Activated CD8-positive, alpha-beta T cell treated with anti-CD3 and anti-CD28 coated beads for 36 hours (primary cell): ENCODE results near the gene CHI3L1. TPM values are rescaled to one million over a fixed set of nuclear protein-coding genes. Genes with fewer than 3 reads are reported as not detected.

ENCODE experiments used
- ATAC-seq: fragments of 200-7000 bp; cut with Tn5 transposase; one replicate; pipeline ENCODE4 v1.10.0; 2021; ENCODE audit warnings: mild to moderate bottlenecking, moderate library complexity
- CTCF ChIA-PET: fragments of 350-600 bp; sonication (Branson Sonifier 250); formaldehyde crosslinking; loops from one replicate; lab custom pipeline; 2021; ENCODE audit warnings: antibody characterized with exemption; lab: Charles Lee
- POLR2A ChIA-PET: fragments of 350-600 bp; sonication (Branson Sonifier 250); formaldehyde crosslinking; loops from one replicate; lab custom pipeline; 2021; ENCODE audit warnings: antibody characterized with exemption; lab: Charles Lee
- DNase-seq: peaks from one replicate; pipeline ENCODE4 v3.0.0-alpha.2; 2020
- H3K27ac Mint-ChIP-seq: one replicate; pipeline ENCODE4 v1.8.0; 2021; ENCODE audit warnings: mild to moderate bottlenecking, mixed read lengths
- H3K27me3 Mint-ChIP-seq: one replicate; pipeline ENCODE4 v1.8.0; 2021; ENCODE audit warnings: mixed read lengths
- H3K36me3 Mint-ChIP-seq: one replicate; pipeline ENCODE4 v1.8.0; 2021; ENCODE audit warnings: low read depth, mixed read lengths
- H3K4me1 Mint-ChIP-seq: one replicate; pipeline ENCODE4 v1.8.0; 2021; ENCODE audit warnings: low read depth, mixed read lengths
- H3K4me3 Mint-ChIP-seq: one replicate; pipeline ENCODE4 v1.8.0; 2021; ENCODE audit warnings: mild to moderate bottlenecking, moderate library complexity, mixed read lengths
- H3K9me3 Mint-ChIP-seq: one replicate; pipeline ENCODE4 v1.8.0; 2021; ENCODE audit warnings: mixed read lengths
- CTCF ChIP-seq: fragments of 200-600 bp; IDR thresholded peaks from one replicate; pipeline ENCODE4 v1.8.0; 2022; ENCODE audit warnings: antibody characterized with exemption, mild to moderate bottlenecking
- intact Hi-C: fragments of 100-400 bp; cut with micrococcal nuclease; formaldehyde crosslinking; loops from one replicate; pipeline ENCODE4 v1.10.0; 2022
- total RNA-seq, 2 experiments: library from RNA; stranded (reverse); gene quantifications; one replicate each; pipeline ENCODE4 v1.2.3, GENCODE V29; 2021

CHI3L1 gene
- total RNA-seq, 2 experiments from 2014 or later: not detected

DNA sequence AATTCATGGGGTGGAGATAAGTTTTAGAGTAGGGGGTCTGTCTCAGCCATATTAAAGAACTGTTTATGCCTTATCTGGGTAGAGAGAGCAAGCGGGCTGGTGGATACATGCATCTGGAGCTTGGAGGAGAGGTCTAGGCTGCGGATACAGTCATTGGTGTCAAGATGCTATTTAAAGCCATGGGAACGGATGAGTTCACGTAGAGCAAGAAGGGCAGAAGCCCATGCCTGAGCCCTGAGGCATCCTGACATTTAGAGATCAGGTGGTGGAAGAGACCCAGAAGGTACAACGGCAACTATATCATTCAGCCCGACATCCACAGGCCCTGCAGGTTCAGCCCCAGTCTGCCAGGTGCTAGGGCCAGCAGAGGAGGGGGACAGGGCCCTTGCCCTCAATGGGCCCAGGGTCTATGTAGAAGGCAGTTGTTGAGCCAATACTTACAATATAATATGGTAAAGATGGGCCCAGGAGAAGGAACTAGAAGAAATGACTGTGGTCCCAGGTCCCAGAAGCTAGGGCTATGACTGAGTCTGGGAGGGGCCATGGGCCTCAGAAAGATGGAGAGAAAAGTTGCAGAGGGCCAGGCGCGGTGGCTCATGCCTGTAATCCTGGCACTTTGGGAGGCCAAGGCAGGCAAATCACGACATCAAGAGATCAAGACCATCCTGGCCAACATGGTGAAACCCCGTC lies 15.2 kb upstream of the CHI3L1 start:
- no peak overlapping the region for H3K4me3 Mint-ChIP-seq
- intact Hi-C loops: no loop called here
- H3K27me3 Mint-ChIP-seq: no peaks in the 10 kb centered on the region
- no peak for TF ChIP-seq CTCF
- ChIA-PET CTCF (interaction anchor here (1.4 to 3.5 kb wide), 2 partner anchors 15 to 83 kb away, joined by 3 to 23 read pairs; no protein-coding TSS in a partner anchor), POLR2A (no interaction called here)
- DNase-seq: no peak
- H3K4me1 Mint-ChIP-seq: no peaks in the 10 kb centered on the region
- ATAC-seq: no peak
- no peaks in the 10 kb centered on the region for H3K9me3 Mint-ChIP-seq
- H3K36me3 Mint-ChIP-seq: no peaks in the 10 kb centered on the region
- no peak overlapping the region for H3K27ac Mint-ChIP-seq

DNA sequence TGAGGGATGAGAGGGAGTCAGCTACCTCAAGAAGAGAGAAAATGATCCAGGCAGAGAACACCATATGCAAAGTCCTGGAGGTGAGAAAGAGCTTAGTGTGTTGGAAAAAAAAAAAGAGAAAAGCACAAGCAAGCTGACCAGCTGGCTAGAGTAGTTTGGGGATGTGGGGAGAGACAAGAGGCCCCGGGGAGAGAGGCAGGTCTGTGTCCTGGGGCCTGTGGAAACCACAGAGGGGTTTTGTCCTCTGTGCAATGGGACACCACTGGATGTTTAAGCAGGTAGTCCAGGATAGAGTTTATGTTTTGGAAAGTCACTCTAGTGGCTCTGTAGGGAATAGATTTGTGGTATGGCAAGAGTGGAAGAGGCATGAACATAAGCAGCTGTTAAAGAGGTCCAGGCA lies 14.4 kb upstream of the CHI3L1 start:
- Mint-ChIP-seq H3K9me3 (no peaks in the 10 kb centered on the region), H3K27me3 (no peaks in the 10 kb centered on the region), H3K4me1 (no peaks in the 10 kb centered on the region), H3K36me3 (no peaks in the 10 kb centered on the region), H3K4me3 (no peak overlapping the region), H3K27ac (no peak overlapping the region)
- ATAC-seq (no peak), DNase-seq (no peak)
- POLR2A ChIA-PET: no interaction called here
- TF ChIP-seq CTCF: no peak
- intact Hi-C loops: no loop called here
- CTCF ChIA-PET: interaction anchor here (1.3 to 3.5 kb wide), 2 partner anchors 16 to 28 kb away, joined by 3 to 23 read pairs; no protein-coding TSS in a partner anchor

DNA sequence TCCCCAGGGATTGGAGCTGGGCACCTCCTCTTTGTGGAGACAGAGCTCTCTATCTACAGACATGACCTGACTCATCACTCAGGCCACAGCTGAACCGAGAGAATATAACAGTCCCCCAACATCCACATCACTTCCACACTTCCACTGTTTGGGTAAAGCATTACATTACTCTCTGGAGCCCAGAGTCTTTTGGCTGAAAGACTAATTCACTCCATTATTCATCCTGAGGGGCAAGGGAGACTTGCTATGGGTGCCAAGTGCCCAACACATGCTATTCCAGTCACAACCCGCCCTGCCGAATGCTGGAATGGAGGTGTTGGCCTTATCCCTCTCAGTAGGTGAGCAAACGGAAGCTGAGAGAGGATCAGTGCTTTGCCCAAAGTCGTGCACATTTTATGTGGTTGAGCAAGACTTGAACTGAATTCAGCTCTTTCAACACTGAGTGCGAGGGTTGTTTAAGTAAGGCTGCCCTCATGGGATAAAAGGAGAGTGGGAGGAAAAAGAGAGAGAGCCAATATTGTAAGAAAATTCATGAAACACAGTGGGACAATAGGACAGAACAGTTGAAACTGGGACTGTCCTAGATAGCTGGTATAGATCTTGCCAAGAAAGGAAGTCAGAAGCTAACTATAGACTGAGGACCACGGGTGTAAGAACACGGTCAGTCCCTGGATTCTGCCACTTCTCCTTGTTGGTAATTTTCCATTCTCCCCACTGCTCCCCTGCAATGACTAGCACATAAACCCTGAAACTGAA lies 13.5 kb upstream of the CHI3L1 start:
- ATAC-seq (no peak), DNase-seq (no peak)
- Mint-ChIP-seq H3K4me1 (no peaks in the 10 kb centered on the region), H3K9me3 (no peaks in the 10 kb centered on the region), H3K27me3 (no peaks in the 10 kb centered on the region), H3K27ac (no peak overlapping the region), H3K36me3 (no peaks in the 10 kb centered on the region), H3K4me3 (no peak overlapping the region)
- no peak for TF ChIP-seq CTCF
- CTCF ChIA-PET: interaction anchor here (0.6 to 2.4 kb wide), 6 partner anchors 12 to 160 kb away, joined by 3 to 7 read pairs (median 4); no protein-coding TSS in a partner anchor
- POLR2A ChIA-PET: no interaction called here
- intact Hi-C loops: no loop called here

DNA sequence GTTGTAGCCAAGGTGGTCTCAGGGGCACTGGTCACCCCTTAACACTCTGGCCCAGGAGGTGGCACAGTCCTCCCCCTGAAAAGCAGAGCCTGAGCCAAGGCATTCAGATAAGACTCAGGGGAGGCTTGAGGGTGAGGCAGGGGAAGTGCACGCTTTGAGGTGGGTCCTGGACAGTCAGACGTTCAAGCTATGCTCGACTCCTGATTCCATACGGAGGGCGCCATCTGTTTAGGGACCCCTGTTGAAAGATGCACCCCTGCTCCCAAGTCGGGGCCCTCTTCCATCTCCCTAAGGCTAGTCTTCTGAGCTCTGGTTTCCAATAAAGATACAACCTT lies 12.9 kb upstream of the CHI3L1 start:
- no peak overlapping the region for H3K27ac Mint-ChIP-seq
- TF ChIP-seq CTCF: no peak
- H3K4me3 Mint-ChIP-seq: no peak overlapping the region
- intact Hi-C loops: no loop called here
- H3K27me3 Mint-ChIP-seq: no peaks in the 10 kb centered on the region
- ATAC-seq (no peak), DNase-seq (no peak)
- H3K4me1 Mint-ChIP-seq: no peaks in the 10 kb centered on the region
- CTCF ChIA-PET: interaction anchor here (0.6 to 2.4 kb wide), 5 partner anchors 13 to 160 kb away, joined by 3 to 7 read pairs (median 5); no protein-coding TSS in a partner anchor
- no peaks in the 10 kb centered on the region for H3K36me3 Mint-ChIP-seq
- H3K9me3 Mint-ChIP-seq: no peaks in the 10 kb centered on the region
- POLR2A ChIA-PET: no interaction called here

DNA sequence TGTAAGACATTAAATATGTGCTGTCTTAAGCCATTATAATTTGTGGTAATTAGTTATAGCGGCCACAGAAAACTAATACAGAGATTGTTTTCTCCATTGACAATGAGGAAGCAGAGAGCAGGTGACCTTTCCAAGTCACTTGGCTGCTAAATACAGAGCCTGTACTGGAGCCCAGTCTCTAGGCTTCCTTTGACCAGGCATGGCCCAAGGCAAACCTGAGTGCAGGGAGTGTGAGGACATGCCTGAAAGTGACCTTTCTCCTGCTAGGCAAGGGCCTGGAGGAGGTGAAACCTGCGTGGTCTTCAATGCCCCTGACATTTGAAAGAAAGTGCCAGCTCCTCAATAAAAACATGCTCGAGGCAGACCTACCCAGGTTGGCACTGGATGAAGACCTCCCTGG lies 12.5 kb upstream of the CHI3L1 start:
- H3K4me3 Mint-ChIP-seq: no peak overlapping the region
- no peak for TF ChIP-seq CTCF
- no peak for DNase-seq
- no peaks in the 10 kb centered on the region for H3K36me3 Mint-ChIP-seq
- ChIA-PET CTCF (interaction anchor here (0.6 to 2.4 kb wide), 4 partner anchors 13 to 159 kb away, joined by 3 to 7 read pairs (median 4); no protein-coding TSS in a partner anchor), POLR2A (interaction anchor here (1.1 kb wide), 1 partner anchor 17 kb away, joined by 5 read pairs; no protein-coding TSS in a partner anchor)
- H3K27ac Mint-ChIP-seq: no peak overlapping the region
- H3K27me3 Mint-ChIP-seq: no peaks in the 10 kb centered on the region
- no peaks in the 10 kb centered on the region for H3K9me3 Mint-ChIP-seq
- ATAC-seq: no peak
- no peaks in the 10 kb centered on the region for H3K4me1 Mint-ChIP-seq
- intact Hi-C loops: no loop called here
